HG02938 (cell line): ENCODE data around the gene MIF4GD.
"Not testable (repeated sequence)": the region's sequence is repeated elsewhere in the genome, so short reads cannot be mapped to it uniquely, and the experiment has no call there.

ENCODE experiments used
- ATAC-seq: cut with Tn5 transposase; IDR thresholded peaks from one replicate; pipeline ENCODE4 v1.9.1; 2021; ENCODE audit warnings: mild to moderate bottlenecking, moderate library complexity; ENCODE audit not compliant: unreplicated experiment

Gene MIF4GD

DNA sequence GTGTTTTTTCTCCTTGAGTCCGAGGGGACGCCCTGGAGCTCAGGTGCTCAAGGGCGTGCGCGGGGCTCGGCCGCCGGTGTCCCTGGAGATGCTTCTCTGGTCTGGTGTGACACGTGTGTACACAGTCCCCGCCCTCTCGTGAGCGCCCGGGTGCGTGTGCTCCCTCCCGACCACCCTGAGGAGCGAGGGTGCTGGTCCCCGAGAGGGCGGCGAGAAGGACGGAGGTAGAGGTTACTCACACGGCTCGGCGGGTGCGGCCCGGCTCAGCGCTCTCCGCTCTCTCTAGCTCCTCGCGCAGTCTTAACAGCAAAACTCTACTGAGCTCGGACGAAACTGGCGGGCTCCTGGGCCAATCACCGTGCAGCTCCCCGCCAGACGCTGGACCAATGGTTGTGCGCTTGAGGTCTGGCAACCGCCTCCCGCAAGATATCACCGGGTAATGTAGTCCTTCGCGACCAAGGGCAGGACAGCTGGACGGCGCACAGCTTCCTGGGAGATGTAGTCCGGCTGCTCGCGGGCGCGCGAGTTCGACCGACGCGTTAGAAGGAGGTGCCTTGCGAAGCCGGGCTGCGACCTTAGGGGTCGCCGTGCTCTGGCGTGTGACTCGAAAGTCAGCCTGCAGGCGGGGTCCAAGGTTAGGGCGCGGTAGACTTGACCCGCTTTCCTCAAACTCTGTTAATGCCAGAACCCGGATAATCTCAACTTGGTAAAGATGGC lies 18.2 kb upstream of the MIF4GD start, which contains the start of gene SLC25A19:
Gene SLC25A19, minus strand, starts transcription at position 319 of the 717 bp plus-strand sequence. CDS start 2,669 bp downstream, outside the sequence.
- peak; percentile 94 for ATAC-seq

GRCh38 chr17:75288770-75289114 lies 17.7 kb upstream of the MIF4GD start:
- ATAC-seq, result peak; percentile 3

- ATAC-seq, result no peak
These were observed 17.3 kb upstream of the MIF4GD start for GRCh38 chr17:75288359-75288758.

GRCh38 chr17:75287221-75287620 lies 16.2 kb upstream of the MIF4GD start:
- no peak for ATAC-seq

GRCh38 chr17:75285123-75285522 lies 14.1 kb upstream of the MIF4GD start:
- no peak for ATAC-seq

GRCh38 chr17:75280189-75280588 lies 9.2 kb upstream of the MIF4GD start:
- ATAC-seq, result not testable (repeated sequence)

DNA sequence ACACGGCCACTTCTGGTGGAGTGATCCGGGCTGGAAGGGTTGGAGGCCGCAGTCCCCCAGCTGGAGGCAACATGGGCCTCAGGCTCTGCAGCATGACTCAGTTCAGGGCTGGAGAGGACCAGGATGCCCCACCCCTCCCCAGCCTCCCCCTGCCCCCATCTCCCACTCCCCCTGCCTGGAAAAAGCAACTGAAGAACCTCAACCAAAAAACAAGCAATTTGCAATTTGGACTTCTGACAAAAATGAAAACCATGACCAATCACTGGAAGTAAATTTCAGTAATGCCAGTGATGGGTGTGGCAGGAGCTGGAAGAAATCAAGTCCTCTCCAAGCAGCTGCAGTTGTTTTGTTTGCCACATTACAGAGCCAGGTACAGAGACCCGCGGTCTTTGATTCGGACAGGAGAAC lies 6.6 kb upstream of the MIF4GD start:
- no peak for ATAC-seq

DNA sequence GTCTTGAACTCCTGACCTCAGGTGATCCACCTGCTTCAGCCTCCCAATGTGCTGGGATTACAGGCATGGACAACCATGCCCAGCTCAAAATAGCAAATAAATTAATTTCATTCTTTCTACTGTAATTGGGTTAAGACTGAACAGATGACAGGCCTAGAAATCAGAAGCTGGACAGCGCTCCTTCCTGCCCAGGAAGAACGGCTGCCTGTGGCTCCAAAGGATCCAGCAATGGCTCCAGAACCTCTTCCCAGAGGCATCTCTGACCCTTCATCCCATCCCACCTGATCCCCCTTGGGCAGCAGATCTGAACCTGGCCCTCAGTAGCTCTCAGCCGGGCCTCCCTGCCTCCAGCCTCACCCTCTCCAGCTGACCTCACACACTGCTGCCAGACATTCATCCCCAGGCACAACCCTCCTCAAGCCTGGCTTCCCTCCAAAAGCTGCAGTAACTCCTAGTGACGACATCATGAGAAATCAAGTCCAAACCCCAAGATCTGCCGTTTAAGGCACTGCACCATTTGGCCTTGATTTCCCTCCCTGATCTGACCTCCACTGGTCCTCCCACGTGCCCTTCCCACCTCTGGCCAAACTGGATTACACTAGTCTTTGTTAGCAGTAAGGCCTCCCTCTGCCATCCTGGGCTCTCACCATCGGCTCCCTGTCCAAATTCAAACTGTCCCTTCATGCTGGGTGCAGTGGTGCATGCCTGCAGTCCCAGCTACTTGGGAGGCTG lies 3.1 kb upstream of the MIF4GD start:
- ATAC-seq, result no peak

DNA sequence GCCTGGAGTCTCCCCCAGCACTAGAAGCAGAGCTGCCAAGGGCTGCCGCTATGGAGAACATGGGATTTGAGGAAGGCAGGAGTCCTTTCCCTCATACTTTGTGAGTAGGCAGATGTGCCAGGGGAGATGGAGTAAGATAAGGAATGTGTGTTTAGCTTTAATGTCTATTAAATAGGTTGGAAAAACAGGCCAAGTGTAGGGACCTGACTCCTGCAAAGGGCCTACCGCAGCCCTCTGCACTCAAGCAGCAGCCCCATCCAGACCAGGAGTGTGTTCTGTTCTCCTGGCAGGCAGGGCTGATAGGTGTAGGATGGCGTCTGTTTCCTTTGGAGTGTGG lies 1.8 kb upstream of the MIF4GD start:
- no peak for ATAC-seq

GRCh38 chr17:75271955-75272847 lies 1.2 kb upstream of the MIF4GD start:
- no peak for ATAC-seq

GRCh38 chr17:75271233-75271954 lies 363 bp upstream of the MIF4GD start:
- ATAC-seq, result peak; percentile 49

DNA sequence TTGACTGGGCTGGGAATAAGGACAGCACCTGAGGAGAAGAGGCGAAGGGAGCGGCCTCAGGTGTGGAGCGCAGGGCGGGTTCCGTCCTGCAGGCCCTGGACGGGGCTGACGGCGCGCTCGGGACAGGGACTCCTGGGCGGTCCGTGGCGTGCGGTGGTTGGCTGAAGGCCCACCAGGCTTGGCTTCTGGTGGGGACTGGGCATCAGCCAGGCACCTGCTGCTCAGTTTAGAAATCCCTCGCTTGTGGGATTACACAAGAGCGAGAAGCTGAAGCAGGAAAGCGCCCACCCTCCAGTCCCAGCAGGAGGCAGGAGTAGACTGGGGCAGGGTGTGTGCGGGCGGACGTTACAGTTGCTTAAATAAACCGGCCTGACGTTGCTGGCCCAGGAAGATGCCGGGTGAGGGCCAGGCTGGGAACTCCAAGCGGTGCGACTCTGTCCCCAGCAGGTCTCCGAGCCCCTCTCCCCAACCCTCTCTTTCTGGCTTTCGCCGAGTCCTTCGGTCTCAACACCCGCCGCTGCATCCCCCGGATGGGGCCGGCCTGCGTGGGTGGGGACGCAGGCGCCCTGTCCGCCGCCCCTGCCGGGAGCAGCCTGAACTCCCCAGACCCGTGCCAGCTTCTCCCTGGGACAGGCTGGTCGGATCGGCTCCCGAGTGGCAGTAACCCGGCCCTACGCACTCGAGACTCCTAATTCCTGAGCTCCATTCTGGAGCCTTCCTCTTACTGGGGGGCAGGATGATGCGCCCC lies 639 bp downstream of the MIF4GD start:
- ATAC-seq, result peak; percentile 36

- no peak for ATAC-seq
These were observed 1.2 kb downstream of the MIF4GD start for GRCh38 chr17:75269844-75270217.

DNA sequence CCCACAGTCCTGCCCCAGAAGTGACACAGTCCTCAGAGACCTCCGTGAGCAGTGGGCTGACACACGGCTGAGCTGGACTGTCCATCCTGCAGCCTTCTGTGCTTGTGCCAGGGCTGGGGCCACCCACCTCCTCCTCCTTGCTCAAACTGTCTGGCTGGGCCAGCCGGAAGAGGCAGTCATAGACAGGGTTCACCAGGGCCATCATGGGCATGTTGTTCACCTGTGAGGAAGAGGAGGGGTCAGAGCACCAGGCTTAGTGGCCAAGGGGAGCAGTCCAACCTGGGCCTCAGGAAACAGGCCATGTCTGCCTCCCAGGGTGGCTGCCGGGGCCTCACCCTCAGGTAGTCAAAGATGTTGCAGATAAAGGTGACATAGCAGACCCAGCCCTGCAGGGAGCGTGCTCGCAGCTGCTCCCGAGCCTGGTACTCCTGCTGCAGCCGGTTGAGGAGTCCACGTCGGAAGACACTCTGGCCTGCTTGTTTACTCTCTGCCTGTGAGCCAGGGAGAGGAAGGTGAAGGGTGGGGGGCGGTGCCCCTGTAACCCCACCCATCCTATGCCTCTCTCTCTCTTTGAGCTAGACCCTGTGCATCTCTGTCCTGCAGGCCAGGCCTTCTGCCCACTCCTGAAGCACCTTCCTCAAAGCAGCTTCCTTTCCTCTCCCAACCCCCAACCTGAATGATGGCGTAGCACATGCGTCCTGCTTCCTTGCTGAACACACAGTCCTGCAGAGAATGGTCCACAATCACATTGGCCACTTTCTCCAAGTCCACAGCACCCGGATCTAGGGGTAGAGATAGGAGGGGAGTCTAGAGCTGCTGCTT lies 3.4 kb downstream of the MIF4GD start:
- no peak for ATAC-seq

DNA sequence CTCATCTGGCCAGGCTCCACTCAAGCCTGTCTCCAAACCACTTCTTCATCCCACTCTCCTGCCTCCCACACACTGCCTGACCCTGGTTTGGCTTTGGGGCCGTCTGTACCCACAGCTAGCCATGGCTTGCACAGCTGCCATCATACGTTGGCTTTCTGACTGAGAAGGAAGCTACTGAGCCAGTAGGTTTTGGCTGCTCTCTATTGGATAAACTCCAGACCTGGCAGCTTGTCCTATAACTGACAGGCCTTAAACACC lies 3.9 kb downstream of the MIF4GD start:
- no peak for ATAC-seq

DNA sequence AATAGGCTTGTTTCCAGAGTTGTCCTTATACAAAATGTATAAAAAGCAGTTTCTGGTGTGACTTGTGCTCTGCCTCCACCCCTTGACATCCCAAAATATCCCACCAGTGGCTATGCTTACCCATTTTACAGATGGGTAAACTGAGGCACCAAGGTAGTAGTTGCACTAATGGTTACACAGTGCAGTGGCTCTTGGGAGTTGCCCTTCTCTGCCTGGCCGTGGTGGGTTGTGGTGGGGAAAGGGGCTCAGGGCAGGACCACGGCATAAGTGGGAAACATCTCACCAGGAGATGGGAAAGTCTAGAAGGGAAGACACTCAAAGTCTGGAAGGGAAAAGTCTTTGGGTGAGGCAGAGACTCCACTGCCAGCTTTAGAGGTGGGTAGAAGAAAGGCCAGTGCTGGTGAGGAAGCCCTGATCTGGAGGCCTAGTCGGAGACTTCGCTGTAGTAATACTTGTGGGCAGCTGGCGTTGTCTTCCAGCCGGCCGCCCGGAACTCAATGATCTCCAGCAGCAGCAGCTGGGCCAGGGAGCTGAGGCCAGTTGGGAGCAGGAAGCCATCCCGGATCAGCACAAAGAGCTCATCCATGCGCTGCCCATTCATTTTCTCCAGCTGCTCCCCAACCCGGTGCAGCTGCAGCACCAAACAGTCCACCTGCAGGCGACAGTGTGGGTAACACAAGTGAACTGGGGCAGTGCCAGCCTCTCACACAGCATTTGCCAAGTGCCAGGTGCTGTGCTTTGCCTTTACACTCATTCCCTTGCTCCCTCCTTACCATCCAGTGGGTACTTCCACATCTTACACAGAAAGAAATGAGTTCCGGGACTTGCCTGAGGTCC lies 4.5 kb downstream of the MIF4GD start:
- no peak for ATAC-seq

DNA sequence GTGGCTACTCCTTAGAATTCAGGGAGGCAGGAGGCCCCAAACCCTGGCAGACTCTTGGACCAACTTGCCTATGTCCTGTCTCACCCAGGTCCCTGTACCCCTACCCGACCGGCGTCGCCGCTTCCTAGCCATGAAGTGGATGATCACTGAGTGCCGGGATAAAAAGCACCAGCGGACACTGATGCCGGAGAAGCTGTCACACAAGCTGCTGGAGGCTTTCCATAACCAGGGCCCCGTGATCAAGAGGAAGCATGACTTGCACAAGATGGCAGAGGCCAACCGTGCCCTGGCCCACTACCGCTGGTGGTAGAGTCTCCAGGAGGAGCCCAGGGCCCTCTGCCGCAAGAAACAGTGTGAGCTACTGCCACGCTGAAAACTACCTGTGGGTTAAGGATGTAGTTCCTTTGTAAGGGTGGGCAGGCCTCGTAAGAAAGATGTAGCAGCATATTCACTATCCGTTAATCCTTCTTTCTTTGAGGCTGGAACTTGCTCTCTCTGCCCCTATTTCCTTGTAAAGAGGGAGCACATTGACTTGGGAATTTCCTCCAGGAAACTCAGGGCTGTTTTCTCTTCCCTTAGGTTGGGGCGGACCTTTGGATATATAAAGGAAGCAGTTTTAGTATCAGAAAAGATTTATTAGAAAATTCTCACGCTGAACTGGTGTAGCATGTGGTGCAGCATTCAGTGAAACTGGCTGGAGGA lies 5.3 kb downstream of the MIF4GD start:
- no peak for ATAC-seq

GRCh38 chr17:75263055-75263454 lies 8.0 kb downstream of the MIF4GD start:
- ATAC-seq, result no peak
